ENCODE results near the gene ASPA. TPM values are rescaled to one million over a fixed set of nuclear protein-coding genes. Genes with fewer than 3 reads are reported as not detected.

ASPA gene
- total RNA-seq, 1 donor from 2014 or later = not detected

- intact Hi-C loops (cut with micrococcal nuclease) = no loop called here
These were observed 58.0 kb downstream of the ASPA start for GRCh38 chr17:3533752-3534151.

- intact Hi-C loops (cut with micrococcal nuclease) = no loop called here
These were observed 59.1 kb downstream of the ASPA start for GRCh38 chr17:3534881-3535252.

GRCh38 chr17:3535253-3535995 is 59.6 kb downstream of the ASPA start:
- intact Hi-C loops (cut with micrococcal nuclease) = no loop called here

- intact Hi-C loops (cut with micrococcal nuclease) = no loop called here
These were observed 60.9 kb downstream of the ASPA start for GRCh38 chr17:3536716-3537115.

GRCh38 chr17:3539881-3540540 is 64.2 kb downstream of the ASPA start:
- intact Hi-C loops (cut with micrococcal nuclease) = no loop called here

- intact Hi-C loops (cut with micrococcal nuclease) = no loop called here
These were observed 66.8 kb downstream of the ASPA start for GRCh38 chr17:3542410-3543088.

GRCh38 chr17:3543453-3543852 is 67.7 kb downstream of the ASPA start:
- intact Hi-C loops (cut with micrococcal nuclease) = no loop called here

GRCh38 chr17:3544365-3544764 is 68.6 kb downstream of the ASPA start:
- intact Hi-C loops (cut with micrococcal nuclease) = no loop called here

GRCh38 chr17:3545151-3545550 is 69.4 kb downstream of the ASPA start:
- intact Hi-C loops (cut with micrococcal nuclease) = no loop called here

GRCh38 chr17:3546521-3546920 is 70.7 kb downstream of the ASPA start:
- intact Hi-C loops (cut with micrococcal nuclease) = no loop called here

GRCh38 chr17:3546997-3547396 is 71.2 kb downstream of the ASPA start:
- intact Hi-C loops (cut with micrococcal nuclease) = no loop called here

- intact Hi-C loops (cut with micrococcal nuclease) = no loop called here
These were observed 71.8 kb downstream of the ASPA start for GRCh38 chr17:3547628-3548027.

GRCh38 chr17:3549610-3550162 is 73.9 kb downstream of the ASPA start:
- intact Hi-C loops (cut with micrococcal nuclease) = no loop called here

GRCh38 chr17:3551189-3551588 is 75.4 kb downstream of the ASPA start:
- intact Hi-C loops (cut with micrococcal nuclease) = no loop called here

GRCh38 chr17:3552916-3553315 is 77.1 kb downstream of the ASPA start:
- intact Hi-C loops (cut with micrococcal nuclease) = no loop called here

Other genes with a start within 250 kb of the ASPA start
- 0.11 TPM in 1 of 2 replicates, not detected in the other for gene OR3A1, start 177.6 kb upstream of the ASPA start, total RNA-seq
- gene OR3A2, start 89.7 kb upstream of the ASPA start, total RNA-seq = 0.39 and 1.2 TPM in 2 replicates
- not detected in 2 replicates for gene OR1E1, start 77.6 kb upstream of the ASPA start, total RNA-seq
- gene OR3A3, start 64.6 kb upstream of the ASPA start, total RNA-seq = not detected in 2 replicates
- not detected in 2 replicates for gene OR1E2, start 42.2 kb upstream of the ASPA start, total RNA-seq
- not detected in 2 replicates for gene SPATA22, start 4.2 kb upstream of the ASPA start, total RNA-seq
- 0.27 and 0.41 TPM in 2 replicates for gene TRPV3, start 81.8 kb downstream of the ASPA start, total RNA-seq
- 5.8 and 6.3 TPM in 2 replicates for gene TRPV1, start 133.4 kb downstream of the ASPA start, total RNA-seq
- 12.6 and 13.3 TPM in 2 replicates for gene SHPK, start 160.3 kb downstream of the ASPA start, total RNA-seq
- 24.4 and 26.9 TPM in 2 replicates for gene CTNS, start 160.8 kb downstream of the ASPA start, total RNA-seq
- 29.4 and 30.3 TPM in 2 replicates for gene TAX1BP3, start 192.6 kb downstream of the ASPA start, total RNA-seq
- gene EMC6, start 192.8 kb downstream of the ASPA start, total RNA-seq = 44.3 and 45.3 TPM in 2 replicates
- gene P2RX5, start 220.2 kb downstream of the ASPA start, total RNA-seq = 71.5 and 73.1 TPM in 2 replicates
- gene HASPIN, start 247.9 kb downstream of the ASPA start, total RNA-seq = 25.9 and 26.9 TPM in 2 replicates

All from T-helper 2 cell treated with Interferon-gamma antibody and Interleukin-4, amounts not matched to agents 100 ng/mL and 5 ng/mL, for 36 hours (primary cell).